Esophagus muscularis mucosa (tissue), 4 donors: ENCODE results near the gene SFT2D1.

Experiments
- CTCF ChIP-seq, 3 experiments: fragments of 200-600 bp in 2 of 3; fragments of 450-650 bp in 1 of 3; sonication (generic) in 2 of 3; IDR thresholded peaks; one replicate each; pipeline ENCODE4 v1.5.1; 2017 to 2019; ENCODE audit warnings: antibody characterized with exemption in 3 of 3, mild to moderate bottlenecking in 2 of 3, moderate library complexity in 1 of 3
- EP300 ChIP-seq: sonication (generic); formaldehyde crosslinking; IDR thresholded peaks from one replicate; pipeline ENCODE4 v1.6.1; 2017; ENCODE audit warnings: antibody characterized with exemption
- POLR2A ChIP-seq: fragments of 450-650 bp; IDR thresholded peaks from one replicate; pipeline ENCODE4 v1.6.1; 2017; ENCODE audit warnings: antibody characterized with exemption, moderate library complexity, mild to moderate bottlenecking, low read depth
- POLR2AphosphoS5 ChIP-seq, 2 donors: sonication (generic); formaldehyde crosslinking; IDR thresholded peaks; one replicate each; pipeline ENCODE4 v1.6.1; 2017; ENCODE audit warnings: antibody characterized with exemption in 2 of 2

- TF ChIP-seq POLR2A (no peak), CTCF (IDR thresholded peaks at IDR 0.05) (no peak), POLR2AphosphoS5 (IDR thresholded peaks at IDR 0.05) (no peak), EP300 (no peak)
These were observed 24.1 kb downstream of the SFT2D1 start for GRCh38 chr6:166318227-166318626.
